ACC112 (cell line): ENCODE data around the gene HELZ2.

ENCODE experiments used
- H2AFZ ChIP-seq: fragments of 200-600 bp; sonication (generic); one replicate; pipeline ENCODE4 v1.6.0; 2017; ENCODE audit warnings: antibody characterized with exemption, low read length; ENCODE audit not compliant: unreplicated experiment
- H3K27ac ChIP-seq: fragments of 200-600 bp; sonication (generic); 2 replicates; pipeline ENCODE4 v1.5.1; 2014; ENCODE audit warnings: low read depth, mild to moderate bottlenecking, antibody characterized with exemption, low read length, moderate library complexity
- H3K27me3 ChIP-seq: fragments of 200-600 bp; sonication (generic); 2 replicates; pipeline ENCODE4 v1.6.1; 2014; ENCODE audit warnings: mild to moderate bottlenecking, antibody characterized with exemption, low read length, moderate library complexity, mixed read lengths; ENCODE audit not compliant: insufficient read depth
- H3K36me3 ChIP-seq: fragments of 200-600 bp; sonication (generic); 2 replicates; pipeline ENCODE4 v1.6.1; 2016; ENCODE audit warnings: mild to moderate bottlenecking, antibody characterized with exemption, low read length, moderate library complexity, mixed read lengths; ENCODE audit not compliant: insufficient read depth
- H3K4me1 ChIP-seq: fragments of 200-600 bp; sonication (generic); one replicate; pipeline ENCODE4 v1.6.1; 2016; ENCODE audit warnings: low read length, mixed read lengths; ENCODE audit not compliant: insufficient read depth, unreplicated experiment, control insufficient read depth
- H3K4me3 ChIP-seq: fragments of 200-600 bp; sonication (generic); 2 replicates; pipeline ENCODE4 v1.5.1; 2014; ENCODE audit warnings: mild to moderate bottlenecking, low read depth, low read length
- H3K79me2 ChIP-seq: fragments of 200-600 bp; sonication (generic); one replicate; pipeline ENCODE4 v1.6.0; 2016; ENCODE audit warnings: low read length; ENCODE audit not compliant: control insufficient read depth, unreplicated experiment, insufficient read depth

HELZ2 gene

GRCh38 chr20:63568170-63568981, 5.7 kb downstream of the HELZ2 start:
- Histone ChIP-seq H3K27me3 (no peaks in the 10 kb centered on the region), H3K79me2 (peaks cover 29% of the 10 kb centered on the region), H2AFZ (no peak overlapping the region), H3K36me3 (peaks cover 55% of the 10 kb centered on the region; the same call in 1 of the 2 replicates), H3K27ac (no peak overlapping the region), H3K4me1 (peaks cover 9% of the 10 kb centered on the region), H3K4me3 (no peak overlapping the region)

DNA sequence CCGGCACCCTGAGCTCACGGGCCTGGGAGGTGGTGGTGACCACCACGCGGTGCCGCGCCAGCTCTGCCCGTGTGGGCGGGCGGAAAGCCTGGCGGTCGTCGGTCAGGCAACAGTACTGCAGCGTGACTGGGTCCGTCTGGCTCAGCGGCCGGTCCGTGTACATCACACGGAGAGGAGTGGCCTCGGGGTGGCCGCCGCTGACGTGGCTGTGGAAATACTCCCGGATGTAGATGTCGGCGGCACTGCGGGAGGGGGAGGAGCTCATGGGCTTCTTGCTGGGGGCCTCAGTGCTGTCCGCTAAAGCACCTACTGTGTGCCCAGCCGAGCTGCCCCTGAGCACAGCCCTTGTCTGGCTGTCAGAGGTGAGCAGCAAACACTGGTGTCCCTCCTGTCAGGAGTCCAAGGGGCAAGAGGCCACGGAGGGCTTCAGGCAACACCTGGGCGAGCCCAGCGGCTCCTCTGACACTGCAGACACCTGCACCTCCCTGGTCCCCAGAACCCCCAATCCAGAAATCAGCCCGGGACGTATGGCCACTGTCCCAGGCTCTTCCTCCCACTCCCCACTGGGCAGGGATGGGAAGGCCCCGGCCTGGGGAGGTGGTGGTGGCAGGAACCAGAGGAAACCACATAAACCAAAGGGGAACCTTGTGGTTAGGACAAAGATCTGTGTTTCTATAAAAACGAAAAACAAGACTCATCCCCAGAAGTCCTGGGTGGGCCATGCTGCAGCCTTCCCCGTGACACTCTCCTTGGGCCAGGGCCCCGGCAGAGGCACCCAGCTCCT, 6.5 kb downstream of the HELZ2 start:
- no peak overlapping the region for H3K4me3 ChIP-seq
- peaks cover 2% of the 10 kb centered on the region for H3K4me1 ChIP-seq
- peaks cover 57% of the 10 kb centered on the region; the same call in 1 of the 2 replicates for H3K36me3 ChIP-seq
- H3K27me3 ChIP-seq = no peaks in the 10 kb centered on the region
- no peak overlapping the region for H3K27ac ChIP-seq
- H2AFZ ChIP-seq = no peak overlapping the region
- H3K79me2 ChIP-seq = peaks cover 21% of the 10 kb centered on the region

DNA sequence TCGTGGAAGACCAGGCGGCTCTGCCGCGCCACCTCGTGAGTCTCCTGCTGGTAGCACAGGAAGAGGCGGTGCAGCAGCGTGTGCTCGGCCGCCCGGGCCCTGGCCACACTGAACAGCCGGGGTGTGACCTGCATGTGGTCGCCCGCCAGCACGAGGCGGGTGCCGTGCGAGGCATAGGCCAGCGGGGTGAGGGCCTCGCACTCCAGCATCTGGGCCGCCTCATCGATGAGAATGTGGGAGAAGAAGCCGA, 7.0 kb downstream of the HELZ2 start:
- no peak overlapping the region for H2AFZ ChIP-seq
- peaks cover 16% of the 10 kb centered on the region for H3K79me2 ChIP-seq
- H3K4me1 ChIP-seq = no peaks in the 10 kb centered on the region
- H3K27ac ChIP-seq = no peak overlapping the region
- H3K36me3 ChIP-seq = peaks cover 55% of the 10 kb centered on the region; the same call in 1 of the 2 replicates
- H3K4me3 ChIP-seq = no peak overlapping the region
- H3K27me3 ChIP-seq = no peaks in the 10 kb centered on the region

GRCh38 chr20:63566395-63567135, 7.5 kb downstream of the HELZ2 start:
- Histone ChIP-seq H2AFZ (no peak overlapping the region), H3K4me1 (no peaks in the 10 kb centered on the region), H3K4me3 (no peak overlapping the region), H3K36me3 (peaks cover 51% of the 10 kb centered on the region; the same call in 1 of the 2 replicates), H3K27me3 (no peaks in the 10 kb centered on the region), H3K79me2 (peaks cover 11% of the 10 kb centered on the region), H3K27ac (no peak overlapping the region)

- no peaks in the 10 kb centered on the region for H3K4me1 ChIP-seq
- no peak overlapping the region for H3K27ac ChIP-seq
- no peak overlapping the region for H3K4me3 ChIP-seq
These were observed 8.2 kb downstream of the HELZ2 start for GRCh38 chr20:63565699-63566335.

GRCh38 chr20:63565021-63565698, 8.9 kb downstream of the HELZ2 start:
- Histone ChIP-seq H3K27ac (no peak overlapping the region), H3K4me1 (no peaks in the 10 kb centered on the region), H2AFZ (no peak overlapping the region), H3K79me2 (peaks cover 11% of the 10 kb centered on the region), H3K27me3 (no peaks in the 10 kb centered on the region), H3K4me3 (no peak overlapping the region), H3K36me3 (peaks cover 64% of the 10 kb centered on the region; the same call in 1 of the 2 replicates)

More at GRCh38 chr20:63565699-63566335, 8.2 kb downstream of the HELZ2 start:
- peaks cover 11% of the 10 kb centered on the region for H3K79me2 ChIP-seq
- peaks cover 58% of the 10 kb centered on the region; the same call in 1 of the 2 replicates for H3K36me3 ChIP-seq
- no peaks in the 10 kb centered on the region for H3K27me3 ChIP-seq
- no peak overlapping the region for H2AFZ ChIP-seq

DNA sequence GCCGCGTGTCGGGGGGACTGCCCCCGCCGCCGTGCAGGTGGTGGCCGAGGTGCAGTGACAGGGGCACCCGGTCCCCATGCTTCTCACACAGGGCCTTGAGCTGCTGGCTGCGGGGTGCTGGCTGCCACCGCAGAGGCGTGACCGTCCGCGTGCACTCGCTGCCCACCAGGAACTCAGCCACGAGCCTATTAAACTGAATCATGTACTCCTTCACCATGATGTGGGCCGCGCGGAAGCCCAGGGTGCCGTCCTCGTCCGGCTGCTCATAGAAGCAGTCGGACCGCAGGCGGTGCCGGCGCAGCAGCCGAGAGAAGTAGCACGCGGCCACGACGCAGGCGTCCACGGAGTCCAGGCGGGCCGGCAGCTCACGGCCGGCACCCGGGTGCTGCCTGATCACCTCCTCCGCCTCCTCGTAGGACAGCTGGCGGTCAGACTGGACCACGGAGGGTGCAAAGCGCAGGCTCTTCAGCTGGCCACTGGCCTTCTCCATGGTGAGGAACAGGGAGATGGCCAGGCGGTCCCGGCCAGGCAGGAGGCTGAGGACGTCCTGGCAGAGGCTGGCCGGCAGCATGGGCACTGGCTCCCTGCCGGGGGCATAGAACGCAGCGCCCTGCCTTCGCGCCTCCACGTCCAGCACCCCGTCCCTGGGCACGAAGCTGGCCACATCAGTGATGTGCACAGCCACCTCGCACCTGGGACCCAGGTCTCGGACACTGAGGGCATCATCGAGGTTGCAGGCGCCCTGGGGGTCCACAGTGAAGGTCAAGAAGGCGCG, 9.8 kb downstream of the HELZ2 start:
- H2AFZ ChIP-seq = no peak overlapping the region
- no peak overlapping the region for H3K4me3 ChIP-seq
- no peaks in the 10 kb centered on the region for H3K27me3 ChIP-seq
- H3K4me1 ChIP-seq = no peaks in the 10 kb centered on the region
- peaks cover 69% of the 10 kb centered on the region for H3K36me3 ChIP-seq
- H3K27ac ChIP-seq = no peak overlapping the region
- peaks cover 11% of the 10 kb centered on the region for H3K79me2 ChIP-seq

DNA sequence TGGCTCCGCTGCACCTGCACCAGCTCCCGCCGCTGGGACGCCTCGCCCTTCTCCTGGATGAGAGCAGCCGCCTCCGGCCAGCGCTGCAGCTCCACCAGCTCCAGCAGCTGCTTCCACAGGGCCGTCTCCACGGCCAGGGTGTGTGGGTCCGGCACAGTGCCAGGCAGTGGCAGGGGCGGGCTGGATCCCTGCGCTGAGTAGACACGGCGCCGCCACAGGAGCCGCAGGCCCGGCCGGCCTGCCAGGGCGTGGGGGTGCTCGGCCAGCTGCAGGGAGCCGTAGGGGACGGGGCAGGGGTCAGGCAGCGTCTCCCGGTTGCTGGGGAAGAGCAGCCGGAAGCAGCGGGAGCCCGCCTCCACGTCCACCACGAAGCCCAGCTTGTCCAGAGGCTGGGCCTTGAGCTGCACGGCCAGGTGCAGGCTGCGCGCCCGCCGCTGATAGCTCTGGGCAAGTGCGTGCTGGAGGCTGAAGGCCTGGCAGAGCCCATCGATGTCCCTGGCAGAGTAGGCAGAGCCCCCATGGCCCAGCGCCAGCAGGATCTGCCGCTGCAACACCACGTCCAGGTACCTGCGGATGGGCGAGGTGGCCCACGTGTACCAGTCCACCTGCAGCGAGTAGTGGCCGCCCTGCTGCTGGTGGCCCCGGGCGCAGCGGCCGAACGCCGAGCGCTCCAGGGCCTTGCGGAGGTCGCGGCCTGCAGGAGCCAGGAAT, 10.7 kb downstream of the HELZ2 start:
- peaks cover 74% of the 10 kb centered on the region for H3K36me3 ChIP-seq
- H3K4me3 ChIP-seq = no peak overlapping the region
- peaks cover 8% of the 10 kb centered on the region for H3K79me2 ChIP-seq
- H3K4me1 ChIP-seq = no peaks in the 10 kb centered on the region
- no peak overlapping the region for H3K27ac ChIP-seq
- H3K27me3 ChIP-seq = no peaks in the 10 kb centered on the region
- H2AFZ ChIP-seq = no peak overlapping the region
